Ascending aorta (tissue), 2 donors: ENCODE measurements around the gene LYL1. TPM values are rescaled to one million over a fixed set of nuclear protein-coding genes. Genes with fewer than 3 reads are reported as not detected.

ENCODE experiments used
- DNase-seq, 2 donors: peaks; one replicate each; pipeline ENCODE4 v3.0.0-alpha.2; 2019; ENCODE audit warnings: low spot score in 2 of 2
- H3K27ac ChIP-seq, 2 donors: fragments of 200-600 bp; sonication (generic); one replicate each; pipeline ENCODE4 v1.5.1; 2016 to 2017; ENCODE audit warnings: mild to moderate bottlenecking in 1 of 2
- H3K27me3 ChIP-seq: fragments of 200-600 bp; sonication (generic); one replicate; pipeline ENCODE4 v1.5.1; 2017
- H3K36me3 ChIP-seq, 2 donors: fragments of 200-600 bp; sonication (generic); one replicate each; pipeline ENCODE4 v1.5.1; 2016
- H3K4me1 ChIP-seq, 2 donors: fragments of 200-600 bp; sonication (generic); one replicate each; pipeline ENCODE4 v1.5.1; 2016 to 2017; ENCODE audit warnings: mild to moderate bottlenecking in 1 of 2
- H3K4me3 ChIP-seq, 2 donors: fragments of 200-600 bp; sonication (generic); one replicate each; pipeline ENCODE4 v1.5.1; 2016 to 2017; ENCODE audit warnings: mild to moderate bottlenecking in 1 of 2
- H3K9me3 ChIP-seq, 2 donors: fragments of 200-600 bp; sonication (generic); one replicate each; pipeline ENCODE4 v1.5.1; 2016
- CTCF ChIP-seq, 3 experiments: fragments of 200-600 bp in 2 of 3; fragments of 450-650 bp in 1 of 3; sonication (generic) in 2 of 3; IDR thresholded peaks; one replicate each; pipeline ENCODE4 v1.5.1; 2016 to 2019; ENCODE audit warnings: antibody characterized with exemption in 3 of 3, mild to moderate bottlenecking in 1 of 3, moderate library complexity in 1 of 3
- intact Hi-C: fragments of 100-400 bp; cut with DNase I; formaldehyde crosslinking; loops from one replicate; pipeline ENCODE4 v1.15.1; 2023
- total RNA-seq: library from RNA; depleted of rRNA; stranded (reverse); fragments of >200 nt; gene quantifications from one replicate; pipeline ENCODE4 v1.1.0, GENCODE V29; 2016

The LYL1 gene
- total RNA-seq, 1 donor from 2014 or later: 46.7 TPM

GRCh38 chr19:13097463-13098258, 5.0 kb downstream of the LYL1 start:
- Histone ChIP-seq H3K4me1 (peaks cover 20 to 42% of the 10 kb centered on the region in 2 donors), H3K4me3 (peak overlapping the region; percentile 39 to 40), H3K27ac (peak overlapping the region; percentile 71 to 73), H3K36me3 (peaks cover 11 to 16% of the 10 kb centered on the region in 2 donors), H3K9me3 (no peaks in the 10 kb centered on the region), H3K27me3 (no peaks in the 10 kb centered on the region)
- TF ChIP-seq CTCF (IDR thresholded peaks at IDR 0.05): no peak
- intact Hi-C loops: no loop called here
- DNase-seq: peak in 1 of 2 donors; percentile 82

DNA sequence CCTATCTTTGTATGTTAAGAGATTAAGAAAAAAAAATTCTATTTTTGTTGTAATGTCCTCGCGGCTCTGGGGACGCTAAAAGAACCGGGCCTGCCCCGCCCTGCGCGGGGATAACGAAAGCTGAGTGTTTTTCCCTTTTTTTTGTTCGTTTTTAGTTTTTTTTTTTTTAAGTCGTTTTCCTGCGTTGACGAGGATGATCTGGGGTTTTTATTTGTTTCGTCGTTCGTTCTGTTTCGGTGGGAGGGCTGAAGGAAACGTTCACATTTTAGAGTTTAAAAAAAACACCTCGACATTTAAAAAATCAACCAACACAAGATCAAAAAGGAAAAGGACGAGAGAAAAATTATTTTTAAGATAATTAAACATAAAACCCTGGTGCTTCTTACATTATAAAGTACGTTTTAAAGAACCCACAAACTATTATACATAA, 5.6 kb downstream of the LYL1 start:
- TF ChIP-seq CTCF (IDR thresholded peaks at IDR 0.05): no peak
- DNase-seq: no peak
- intact Hi-C loops: no loop called here
- H3K9me3 ChIP-seq: no peaks in the 10 kb centered on the region
- H3K27me3 ChIP-seq: no peaks in the 10 kb centered on the region
- H3K36me3 ChIP-seq: peaks cover 11 to 16% of the 10 kb centered on the region in 2 donors
- peak overlapping the region in 1 of 2 donors; percentile 94 for H3K27ac ChIP-seq
- H3K4me3 ChIP-seq: peak overlapping the region in 1 of 2 donors; percentile 39
- peaks cover 20 to 42% of the 10 kb centered on the region in 2 donors for H3K4me1 ChIP-seq

DNA sequence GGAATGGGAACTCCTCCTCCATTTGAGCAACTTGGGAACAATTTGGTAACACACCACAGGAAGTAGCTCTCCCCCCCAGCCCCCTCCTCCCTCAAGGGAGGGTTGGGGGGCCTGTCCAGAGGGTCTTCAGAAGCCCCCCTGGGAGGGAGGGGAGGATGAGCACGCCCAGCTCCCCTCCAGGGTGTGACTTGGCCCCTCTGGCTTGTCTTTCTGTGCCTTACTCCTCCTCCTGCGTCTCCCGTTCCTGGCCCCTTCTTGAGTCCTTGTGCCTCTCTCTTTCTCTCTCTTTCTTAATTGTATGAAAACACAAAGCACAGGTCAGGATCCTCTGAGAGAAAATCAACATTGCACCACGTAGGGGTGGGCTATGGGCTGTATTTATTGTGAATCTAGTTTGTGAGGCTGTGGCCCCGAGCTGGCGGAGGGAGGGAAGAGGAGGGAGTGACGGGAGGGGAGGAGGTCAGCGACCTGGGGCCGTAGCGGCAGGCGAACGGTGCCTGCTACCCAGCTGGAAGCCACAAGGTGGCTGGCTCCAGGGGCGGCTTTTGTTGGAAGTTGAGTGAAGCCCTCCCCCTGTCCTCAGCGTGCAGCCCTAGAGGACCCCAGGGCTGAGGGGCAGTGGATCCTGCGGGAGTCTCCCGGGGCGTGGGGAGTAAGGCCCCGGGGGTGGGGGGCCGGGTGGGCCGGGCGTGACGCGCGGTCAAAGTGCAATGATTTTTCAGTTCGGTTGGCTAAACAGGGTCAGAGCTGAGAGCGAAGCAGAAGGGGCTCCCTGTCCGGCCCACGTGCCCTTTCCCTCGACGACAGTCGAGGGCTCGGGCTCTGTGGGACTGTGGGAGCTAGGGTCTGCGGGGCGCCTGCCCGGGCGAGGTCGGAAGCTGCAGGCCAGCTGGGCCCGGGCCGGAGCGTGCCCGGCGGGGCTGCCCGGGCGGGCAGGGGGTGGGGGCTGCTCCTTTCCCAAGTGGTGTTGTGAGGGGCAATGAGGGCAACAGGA, 6.4 kb downstream of the LYL1 start:
- Histone ChIP-seq H3K27ac (peak overlapping the region; percentile 58 to 94), H3K4me3 (peak overlapping the region in 1 of 2 donors; percentile 20), H3K9me3 (no peaks in the 10 kb centered on the region), H3K36me3 (peaks cover 11 to 16% of the 10 kb centered on the region in 2 donors), H3K4me1 (peaks cover 22 to 44% of the 10 kb centered on the region in 2 donors), H3K27me3 (no peaks in the 10 kb centered on the region)
- intact Hi-C loops: no loop called here
- peak; percentile 4 to 11 (median 10) for TF ChIP-seq CTCF (IDR thresholded peaks at IDR 0.05)
- DNase-seq: peak in 1 of 2 donors; percentile 63

- no peaks in the 10 kb centered on the region for H3K27me3 ChIP-seq
- peak overlapping the region; percentile 58 to 94 for H3K27ac ChIP-seq
- H3K4me3 ChIP-seq: peak overlapping the region in 1 of 2 donors; percentile 20
- H3K4me1 ChIP-seq: peaks cover 29 to 47% of the 10 kb centered on the region in 2 donors
- intact Hi-C loops: no loop called here
- peak in 1 of 2 donors; percentile 63 for DNase-seq
- peaks cover 11 to 16% of the 10 kb centered on the region in 2 donors for H3K36me3 ChIP-seq
- TF ChIP-seq CTCF (IDR thresholded peaks at IDR 0.05): no peak
- no peaks in the 10 kb centered on the region for H3K9me3 ChIP-seq
These were observed 7.3 kb downstream of the LYL1 start for GRCh38 chr19:13095393-13095784.

- peak overlapping the region in 1 of 2 donors; percentile 20 for H3K4me3 ChIP-seq
- peak overlapping the region; percentile 93 to 94 for H3K27ac ChIP-seq
- no peaks in the 10 kb centered on the region for H3K9me3 ChIP-seq
- peak in 1 of 3 experiments; percentile 7 for TF ChIP-seq CTCF (IDR thresholded peaks at IDR 0.05)
- H3K36me3 ChIP-seq: peaks cover 11 to 16% of the 10 kb centered on the region in 2 donors
- H3K4me1 ChIP-seq: peaks cover 33 to 52% of the 10 kb centered on the region in 2 donors
- no peaks in the 10 kb centered on the region for H3K27me3 ChIP-seq
- DNase-seq: peak in 1 of 2 donors; percentile 64
- intact Hi-C loops: loop anchor here (5.0 kb wide), 1 partner anchor 98 kb away; the partner anchor contains the start of gene NFIX
These were observed 7.8 kb downstream of the LYL1 start for GRCh38 chr19:13094771-13095392.
